Neural cell (in vitro differentiated cells): ENCODE results near the gene CAMKMT.

Experiments
- EP300 ChIP-seq: fragments of 450-650 bp; conservative IDR thresholded peaks from 2 replicates; pipeline ENCODE4 v1.6.1; 2014; ENCODE audit warnings: antibody characterized with exemption, mild to moderate bottlenecking, moderate library complexity; ENCODE audit not compliant: poor library complexity, severe bottlenecking
- SMC3 ChIP-seq: fragments of 450-650 bp; conservative IDR thresholded peaks from 2 replicates; pipeline ENCODE4 v1.6.1; 2014; ENCODE audit warnings: antibody characterized with exemption, mild to moderate bottlenecking, moderate library complexity; ENCODE audit not compliant: poor library complexity
- TF ChIP-seq, protein P1 (sequence below): fragments of 450-650 bp; IDR thresholded peaks from 2 replicates; pipeline ENCODE4 v1.5.1; 2014; ENCODE audit warnings: antibody characterized with exemption, mild to moderate bottlenecking, moderate library complexity; ENCODE audit not compliant: poor library complexity, severe bottlenecking
- TF ChIP-seq, protein P2 (sequence below): IDR thresholded peaks from 2 replicates; pipeline ENCODE4 v1.6.1; 2012; ENCODE audit warnings: borderline replicate concordance

DNA sequence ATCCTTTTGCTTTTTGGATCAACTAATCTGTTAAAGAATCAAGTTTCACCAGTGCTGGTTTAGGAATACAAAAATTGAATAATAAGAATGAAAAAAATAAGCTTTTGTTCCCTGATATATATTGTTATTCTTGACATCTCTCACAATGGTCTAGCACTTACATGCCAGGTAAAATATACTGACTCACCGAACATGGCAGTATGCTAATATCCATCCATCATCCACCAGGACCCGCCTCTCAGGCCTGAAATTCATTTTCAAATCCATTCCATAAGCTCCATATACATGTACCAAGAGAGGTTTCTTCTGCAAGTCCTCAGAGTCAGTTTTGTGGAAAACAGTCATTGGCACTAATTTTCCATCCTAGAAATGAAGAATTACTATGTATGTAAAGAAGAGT is 33.0 kb upstream of the CAMKMT start:
- TF ChIP-seq, protein P1, sequence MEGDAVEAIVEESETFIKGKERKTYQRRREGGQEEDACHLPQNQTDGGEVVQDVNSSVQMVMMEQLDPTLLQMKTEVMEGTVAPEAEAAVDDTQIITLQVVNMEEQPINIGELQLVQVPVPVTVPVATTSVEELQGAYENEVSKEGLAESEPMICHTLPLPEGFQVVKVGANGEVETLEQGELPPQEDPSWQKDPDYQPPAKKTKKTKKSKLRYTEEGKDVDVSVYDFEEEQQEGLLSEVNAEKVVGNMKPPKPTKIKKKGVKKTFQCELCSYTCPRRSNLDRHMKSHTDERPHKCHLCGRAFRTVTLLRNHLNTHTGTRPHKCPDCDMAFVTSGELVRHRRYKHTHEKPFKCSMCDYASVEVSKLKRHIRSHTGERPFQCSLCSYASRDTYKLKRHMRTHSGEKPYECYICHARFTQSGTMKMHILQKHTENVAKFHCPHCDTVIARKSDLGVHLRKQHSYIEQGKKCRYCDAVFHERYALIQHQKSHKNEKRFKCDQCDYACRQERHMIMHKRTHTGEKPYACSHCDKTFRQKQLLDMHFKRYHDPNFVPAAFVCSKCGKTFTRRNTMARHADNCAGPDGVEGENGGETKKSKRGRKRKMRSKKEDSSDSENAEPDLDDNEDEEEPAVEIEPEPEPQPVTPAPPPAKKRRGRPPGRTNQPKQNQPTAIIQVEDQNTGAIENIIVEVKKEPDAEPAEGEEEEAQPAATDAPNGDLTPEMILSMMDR: no peak
- TF ChIP-seq EP300 (no peak), SMC3 (no peak)
- TF ChIP-seq, protein P2, sequence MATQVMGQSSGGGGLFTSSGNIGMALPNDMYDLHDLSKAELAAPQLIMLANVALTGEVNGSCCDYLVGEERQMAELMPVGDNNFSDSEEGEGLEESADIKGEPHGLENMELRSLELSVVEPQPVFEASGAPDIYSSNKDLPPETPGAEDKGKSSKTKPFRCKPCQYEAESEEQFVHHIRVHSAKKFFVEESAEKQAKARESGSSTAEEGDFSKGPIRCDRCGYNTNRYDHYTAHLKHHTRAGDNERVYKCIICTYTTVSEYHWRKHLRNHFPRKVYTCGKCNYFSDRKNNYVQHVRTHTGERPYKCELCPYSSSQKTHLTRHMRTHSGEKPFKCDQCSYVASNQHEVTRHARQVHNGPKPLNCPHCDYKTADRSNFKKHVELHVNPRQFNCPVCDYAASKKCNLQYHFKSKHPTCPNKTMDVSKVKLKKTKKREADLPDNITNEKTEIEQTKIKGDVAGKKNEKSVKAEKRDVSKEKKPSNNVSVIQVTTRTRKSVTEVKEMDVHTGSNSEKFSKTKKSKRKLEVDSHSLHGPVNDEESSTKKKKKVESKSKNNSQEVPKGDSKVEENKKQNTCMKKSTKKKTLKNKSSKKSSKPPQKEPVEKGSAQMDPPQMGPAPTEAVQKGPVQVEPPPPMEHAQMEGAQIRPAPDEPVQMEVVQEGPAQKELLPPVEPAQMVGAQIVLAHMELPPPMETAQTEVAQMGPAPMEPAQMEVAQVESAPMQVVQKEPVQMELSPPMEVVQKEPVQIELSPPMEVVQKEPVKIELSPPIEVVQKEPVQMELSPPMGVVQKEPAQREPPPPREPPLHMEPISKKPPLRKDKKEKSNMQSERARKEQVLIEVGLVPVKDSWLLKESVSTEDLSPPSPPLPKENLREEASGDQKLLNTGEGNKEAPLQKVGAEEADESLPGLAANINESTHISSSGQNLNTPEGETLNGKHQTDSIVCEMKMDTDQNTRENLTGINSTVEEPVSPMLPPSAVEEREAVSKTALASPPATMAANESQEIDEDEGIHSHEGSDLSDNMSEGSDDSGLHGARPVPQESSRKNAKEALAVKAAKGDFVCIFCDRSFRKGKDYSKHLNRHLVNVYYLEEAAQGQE: no peak
